A549 (cell line): ENCODE results near the gene RNASEH2C. TPM values are rescaled to one million over a fixed set of nuclear protein-coding genes. Genes with fewer than 3 reads are reported as not detected.

Experiments used
- ATAC-seq, 2 experiments: fragments of 200-7000 bp in 1 of 2; fragments of >200 bp in 1 of 2; cut with Nextera tagmentation in 1 of 2; cut with Tn5 transposase in 1 of 2; 3 replicates each; pipeline versions ENCODE4 v1.8.0 to v1.9.1; 2018 to 2020; ENCODE audit warnings: mild to moderate bottlenecking in 1 of 2, moderate library complexity in 1 of 2
- CTCF ChIA-PET: fragments of 300-600 bp; sonication (Branson Sonifier 250); formaldehyde crosslinking; extraction: SDS; loops from one replicate; lab custom pipeline; 2021; ENCODE audit warnings: antibody characterized with exemption, inconsistent platforms; lab: Yijun Ruan, JAX
- POLR2A ChIA-PET: fragments of 350-600 bp; formaldehyde crosslinking; extraction: SDS; loops from one replicate; lab custom pipeline; 2021; ENCODE audit warnings: antibody characterized with exemption, inconsistent platforms; lab: Yijun Ruan, JAX
- DNase-seq, 2 experiments: peaks; one replicate each; pipeline versions ENCODE4 v3.0.0 to v3.0.0-alpha.2; 2011 to 2016; ENCODE audit warnings: low read depth in 1 of 2, low spot score in 1 of 2
- FAIRE-seq: peaks from 2 replicates; lab custom pipeline; 2011; peaks lifted over from hg19 to GRCh38; lab: Jason Lieb, UNC
- H3K27ac ChIP-seq, 2 experiments: fragments of >200 bp; sonication (Bioruptor Twin); formaldehyde crosslinking; 3 replicates each; pipeline ENCODE4 v1.5.1; 2016 to 2017
- H3K4me1 ChIP-seq: fragments of >200 bp; sonication (Bioruptor Twin); formaldehyde crosslinking; 3 replicates; pipeline ENCODE4 v1.6.1; 2016
- H3K4me2 ChIP-seq: fragments of >200 bp; sonication (Bioruptor Twin); formaldehyde crosslinking; 3 replicates; pipeline ENCODE4 v1.6.1; 2016
- H3K4me3 ChIP-seq: fragments of >200 bp; sonication (Bioruptor Twin); formaldehyde crosslinking; 3 replicates; pipeline ENCODE4 v1.5.1; 2016
- H3K9me3 ChIP-seq: fragments of >200 bp; sonication (Bioruptor Twin); formaldehyde crosslinking; 3 replicates; pipeline ENCODE4 v1.6.1; 2016
- BCL3 ChIP-seq: fragments of >200 bp; sonication (Bioruptor Twin); formaldehyde crosslinking; IDR thresholded peaks from 3 replicates; pipeline ENCODE4 v1.6.1; 2016
- BHLHE40 ChIP-seq: IDR thresholded peaks from 2 replicates; pipeline ENCODE4 v1.6.1; 2012; ENCODE audit warnings: low read depth, low read length, inconsistent platforms
- E2F6 ChIP-seq: IDR thresholded peaks from 2 replicates; pipeline ENCODE4 v1.6.1; 2012; ENCODE audit warnings: low read depth, borderline replicate concordance
- EHF ChIP-seq: fragments of 250-450 bp; sonication (Bioruptor Pico); IDR thresholded peaks from 2 replicates; pipeline ENCODE4 v1.5.0; 2020; ENCODE audit warnings: mild to moderate bottlenecking
- ESRRA ChIP-seq: fragments of 150-350 bp; IDR thresholded peaks from 2 replicates; pipeline ENCODE4 v1.6.1; 2014; ENCODE audit warnings: mild to moderate bottlenecking, low read length, borderline replicate concordance
- FOSL2 ChIP-seq, 2 experiments: fragments of 450-650 bp in 1 of 2; fragments of >200 bp in 1 of 2; sonication (Bioruptor Twin) in 1 of 2; formaldehyde crosslinking; IDR thresholded peaks; 2 replicates each; pipeline versions ENCODE4 v1.5.0 to v1.6.1; 2016 to 2020; ENCODE audit warnings: mild to moderate bottlenecking in 1 of 2, moderate library complexity in 1 of 2
- GATA3 ChIP-seq: IDR thresholded peaks from 2 replicates; pipeline ENCODE4 v1.6.1; 2012; ENCODE audit warnings: borderline replicate concordance
- HES2 ChIP-seq: fragments of >200 bp; sonication (Bioruptor Twin); formaldehyde crosslinking; IDR thresholded peaks from 2 replicates; pipeline ENCODE4 v1.6.1; 2016
- HMGXB4 ChIP-seq: fragments of 250-450 bp; sonication (Bioruptor Pico); IDR thresholded peaks from 2 replicates; pipeline ENCODE4 v1.5.0; 2021; ENCODE audit warnings: mild to moderate bottlenecking, moderate library complexity, borderline replicate concordance
- KDM1A ChIP-seq: fragments of 200-600 bp; sonication (generic); IDR thresholded peaks from 2 replicates; pipeline ENCODE4 v1.6.1; 2016; ENCODE audit warnings: low read depth, mild to moderate bottlenecking
- MAFK ChIP-seq: fragments of 450-650 bp; IDR thresholded peaks from 2 replicates; pipeline ENCODE4 v1.6.1; 2014; ENCODE audit not compliant: partially characterized antibody
- MAZ ChIP-seq: fragments of 150-350 bp; IDR thresholded peaks from 2 replicates; pipeline ENCODE4 v1.6.1; 2014; ENCODE audit warnings: antibody characterized with exemption, low read depth, low read length, borderline replicate concordance
- MYC ChIP-seq: IDR thresholded peaks from 2 replicates; pipeline ENCODE4 v1.6.1; 2012; ENCODE audit warnings: mild to moderate bottlenecking, inconsistent platforms, low read length, improper control_type of control experiment, borderline replicate concordance
- NR3C1 ChIP-seq: fragments of >200 bp; sonication (Bioruptor Twin); formaldehyde crosslinking; IDR thresholded peaks from 3 replicates; pipeline ENCODE4 v1.6.1; 2017
- POLR2A ChIP-seq: IDR thresholded peaks from 2 replicates; pipeline ENCODE4 v1.6.1; 2012; ENCODE audit warnings: mild to moderate bottlenecking, low read length
- RAD21 ChIP-seq, 2 experiments: fragments of >200 bp in 1 of 2; sonication (Bioruptor Twin) in 1 of 2; formaldehyde crosslinking in 1 of 2; IDR thresholded peaks in 1 of 2; conservative IDR thresholded peaks in 1 of 2; 2 replicates in 1 of 2; 3 replicates in 1 of 2; pipeline ENCODE4 v1.6.1; 2012 to 2018; ENCODE audit warnings: inconsistent platforms in 1 of 2
- RARB ChIP-seq: fragments of 250-450 bp; sonication (Bioruptor Pico); IDR thresholded peaks from 2 replicates; pipeline ENCODE4 v1.8.0; 2021; ENCODE audit warnings: mild to moderate bottlenecking, moderate library complexity
- RCOR1 ChIP-seq: fragments of 150-350 bp; IDR thresholded peaks from 2 replicates; pipeline ENCODE4 v1.6.1; 2014; ENCODE audit warnings: antibody characterized with exemption, low read length, low read depth
- RNF2 ChIP-seq: fragments of 200-600 bp; sonication (generic); IDR thresholded peaks from 2 replicates; pipeline ENCODE4 v1.6.1; 2016; ENCODE audit warnings: low read depth, mild to moderate bottlenecking, antibody characterized with exemption, moderate library complexity, borderline replicate concordance
- SMC3 ChIP-seq: fragments of >200 bp; sonication (Bioruptor Twin); formaldehyde crosslinking; IDR thresholded peaks from 3 replicates; pipeline ENCODE4 v1.6.1; 2018; ENCODE audit warnings: inconsistent platforms
- USF2 ChIP-seq: fragments of 450-650 bp; IDR thresholded peaks from 2 replicates; pipeline ENCODE4 v1.6.1; 2014; ENCODE audit warnings: antibody characterized with exemption
- ZC3H11A ChIP-seq: fragments of 450-650 bp; IDR thresholded peaks from 2 replicates; pipeline ENCODE4 v1.6.1; 2014; ENCODE audit warnings: antibody characterized with exemption, mild to moderate bottlenecking
- ZFP36 ChIP-seq: fragments of 450-650 bp; IDR thresholded peaks from 2 replicates; pipeline ENCODE4 v1.6.1; 2014; ENCODE audit warnings: borderline replicate concordance; ENCODE audit not compliant: partially characterized antibody
- ZSCAN20 ChIP-seq: fragments of 250-450 bp; sonication (Bioruptor Pico); IDR thresholded peaks from 2 replicates; pipeline ENCODE4 v1.8.0; 2022; ENCODE audit warnings: mild to moderate bottlenecking, moderate library complexity
- WGBS: methylation state at CpG from one replicate; pipeline ENCODE4 v1.1.6; 2017; ENCODE audit errors: missing lambda C conversion rate; 5-methylcytosine and 5-hydroxymethylcytosine counted together
- polyA plus RNA-seq, 4 experiments: library from polyadenylated mRNA; depleted of rRNA in 3 of 4; stranded (reverse); fragments of >200 nt; fragmentation: RNase III in 1 of 4; extraction: RNeasy Plus Mini Kit Qiagen cat#74134 plus additional on column Dnase treatment in 1 of 4; gene quantifications; 2 replicates in 3 of 4; 3 replicates in 1 of 4; pipeline ENCODE4 v1.2.3, GENCODE V29; 2011 to 2017

RNASEH2C gene
- polyA plus RNA-seq, 2 of the 4 experiments (the other 2 are of a cell fraction) = 15.1 to 36.9 TPM

- TF ChIP-seq BHLHE40 (peak; percentile 89), NR3C1 (no peak), ZC3H11A (no peak), MAZ (peak; percentile 67; the same call in 1 of the 2 replicates), MAFK (no peak), BCL3 (0 out of 3 replicates have a peak, but pooled peaks have one; percentile 32), GATA3 (peak; percentile 29; the same call in 1 of the 2 replicates), EHF (CRISPR knock-in tag) (peak; percentile 35; the same call in 1 of the 2 replicates), SMC3 (peak; percentile 89), USF2 (peak; percentile 100), ZSCAN20 (CRISPR knock-in tag) (peak; percentile 77), RAD21 (conservative IDR thresholded peaks at IDR 0.05 in 1 of 2, IDR thresholded peaks at IDR 0.05 in 1 of 2) (peak; percentile 93 to 94), MYC (peak; percentile 62; the same call in 1 of the 2 replicates), HMGXB4 (CRISPR knock-in tag) (peak; percentile 81; the same call in 1 of the 2 replicates), RNF2 (no peak)
Measured at GRCh38 chr11:65711785-65712632, 8.6 kb downstream of the RNASEH2C start, which contains the start of gene KAT5 (continued).

GRCh38 chr11:65710421-65710820, 10.2 kb downstream of the RNASEH2C start:
- H3K4me2 ChIP-seq = no peak overlapping the region; the same call in 2 of the 3 replicates
- ChIA-PET CTCF (interaction anchor here (1.1 to 16.0 kb wide), 13 partner anchors 14 to 179 kb away, joined by 3 to 222 read pairs (median 14); partner anchors contain the start of genes AP5B1, CCDC85B, FIBP and MUS81), POLR2A (interaction anchor here (1.7 kb wide), 1 partner anchor 47 kb away, joined by 4 read pairs; the partner anchor contains the start of gene RELA)
- FAIRE-seq (no peak), ATAC-seq (no peak), DNase-seq (no peak)
- no peaks in the 10 kb centered on the region for H3K9me3 ChIP-seq
- no peak overlapping the region for H3K27ac ChIP-seq
- TF ChIP-seq POLR2A = no peak
- no peak for TF ChIP-seq FOSL2 (IDR thresholded peaks at IDR 0.05)
- TF ChIP-seq FOSL2 (CRISPR knock-in tag; IDR thresholded peaks at IDR 0.05) = no peak
- TF ChIP-seq HES2 = no peak
- TF ChIP-seq ESRRA = no peak
- TF ChIP-seq RCOR1 = no peak
- no peak for TF ChIP-seq RARB (CRISPR knock-in tag)
- no peak for TF ChIP-seq KDM1A
- no peak for TF ChIP-seq ZC3H11A
- TF ChIP-seq E2F6 = no peak
- no peak for TF ChIP-seq ZFP36
- H3K4me1 ChIP-seq = peaks cover 15% of the 10 kb centered on the region
- WGBS = 71% methylated on average over 3 of the region's 3 CpGs
- no peak overlapping the region for H3K4me3 ChIP-seq
